Endothelial cell (in vitro differentiated cells): ENCODE measurements around the gene PACSIN3. TPM values are rescaled to one million over a fixed set of nuclear protein-coding genes. Genes with fewer than 3 reads are reported as not detected.

Experiments
- DNase-seq: peaks from one replicate; pipeline ENCODE4 v3.0.0; 2021; ENCODE audit warnings: low spot score
- H3K27ac Mint-ChIP-seq: one replicate; pipeline ENCODE4 v1.8.0; 2021; ENCODE audit warnings: mixed read lengths, inconsistent platforms; ENCODE audit not compliant: unreplicated experiment
- H3K27me3 Mint-ChIP-seq: one replicate; pipeline ENCODE4 v1.8.0; 2021; ENCODE audit warnings: mild to moderate bottlenecking, moderate library complexity, mixed read lengths, inconsistent platforms; ENCODE audit not compliant: unreplicated experiment
- H3K36me3 Mint-ChIP-seq: one replicate; pipeline ENCODE4 v1.8.0; 2021; ENCODE audit warnings: mild to moderate bottlenecking, low read depth, mixed read lengths, inconsistent platforms; ENCODE audit not compliant: unreplicated experiment
- H3K4me1 Mint-ChIP-seq: one replicate; pipeline ENCODE4 v1.8.0; 2021; ENCODE audit warnings: mild to moderate bottlenecking, mixed read lengths, inconsistent platforms; ENCODE audit not compliant: unreplicated experiment
- H3K4me3 Mint-ChIP-seq: one replicate; pipeline ENCODE4 v1.8.0; 2021; ENCODE audit warnings: mild to moderate bottlenecking, mixed read lengths, inconsistent platforms; ENCODE audit not compliant: unreplicated experiment
- H3K9me3 Mint-ChIP-seq: one replicate; pipeline ENCODE4 v1.8.0; 2021; ENCODE audit warnings: mixed read lengths, inconsistent platforms; ENCODE audit not compliant: unreplicated experiment
- CTCF ChIP-seq: fragments of 200-600 bp; sonication (generic); IDR thresholded peaks from one replicate; pipeline ENCODE4 v1.5.0; 2021; ENCODE audit warnings: antibody characterized with exemption; ENCODE audit not compliant: unreplicated experiment
- total RNA-seq: library from RNA; stranded (reverse); fragmentation: NEBNext Ultra II Directional; extraction: Animal tissue kit (Norgen Biotek cat#: 25700); gene quantifications from one replicate; pipeline ENCODE4 v1.2.1, GENCODE V29; 2021; ENCODE audit not compliant: unreplicated experiment

PACSIN3 gene
- total RNA-seq, 1 donor from 2014 or later: 10.7 TPM

GRCh38 chr11:47160753-47161133 is 25.5 kb downstream of the PACSIN3 start:
- Mint-ChIP-seq H3K4me1 (peaks cover 13% of the 10 kb centered on the region), H3K4me3 (no peak overlapping the region), H3K27ac (no peak overlapping the region), H3K27me3 (peaks cover 7% of the 10 kb centered on the region), H3K9me3 (no peaks in the 10 kb centered on the region), H3K36me3 (peaks cover 4% of the 10 kb centered on the region)
- TF ChIP-seq CTCF: no peak
- DNase-seq: no peak

GRCh38 chr11:47158242-47158641 is 28.0 kb downstream of the PACSIN3 start:
- no peak overlapping the region for H3K4me3 Mint-ChIP-seq
- TF ChIP-seq CTCF: no peak
- peaks cover 7% of the 10 kb centered on the region for H3K27me3 Mint-ChIP-seq
- H3K36me3 Mint-ChIP-seq: peaks cover 4% of the 10 kb centered on the region
- no peak for DNase-seq
- H3K9me3 Mint-ChIP-seq: no peaks in the 10 kb centered on the region
- no peak overlapping the region for H3K27ac Mint-ChIP-seq
- H3K4me1 Mint-ChIP-seq: peaks cover 35% of the 10 kb centered on the region

GRCh38 chr11:47157805-47158204 is 28.4 kb downstream of the PACSIN3 start:
- no peak for TF ChIP-seq CTCF
- no peaks in the 10 kb centered on the region for H3K9me3 Mint-ChIP-seq
- H3K27me3 Mint-ChIP-seq: peaks cover 7% of the 10 kb centered on the region
- no peak overlapping the region for H3K27ac Mint-ChIP-seq
- H3K36me3 Mint-ChIP-seq: peaks cover 4% of the 10 kb centered on the region
- no peak overlapping the region for H3K4me3 Mint-ChIP-seq
- peaks cover 39% of the 10 kb centered on the region for H3K4me1 Mint-ChIP-seq
- no peak for DNase-seq

- peaks cover 37% of the 10 kb centered on the region for H3K4me1 Mint-ChIP-seq
- peaks cover 6% of the 10 kb centered on the region for H3K27me3 Mint-ChIP-seq
- no peak for DNase-seq
- TF ChIP-seq CTCF: no peak
- H3K27ac Mint-ChIP-seq: no peak overlapping the region
- H3K4me3 Mint-ChIP-seq: no peak overlapping the region
- peaks cover 2% of the 10 kb centered on the region for H3K36me3 Mint-ChIP-seq
- H3K9me3 Mint-ChIP-seq: no peaks in the 10 kb centered on the region
These were observed 29.3 kb downstream of the PACSIN3 start for GRCh38 chr11:47156951-47157350.

GRCh38 chr11:47156333-47156732 is 29.9 kb downstream of the PACSIN3 start:
- no peaks in the 10 kb centered on the region for H3K9me3 Mint-ChIP-seq
- DNase-seq: no peak
- no peak for TF ChIP-seq CTCF
- H3K27ac Mint-ChIP-seq: no peak overlapping the region
- H3K36me3 Mint-ChIP-seq: no peaks in the 10 kb centered on the region
- H3K4me1 Mint-ChIP-seq: peaks cover 36% of the 10 kb centered on the region
- peaks cover 4% of the 10 kb centered on the region for H3K27me3 Mint-ChIP-seq
- no peak overlapping the region for H3K4me3 Mint-ChIP-seq
